ENCODE results near the gene TRIM31. TPM values are rescaled to one million over a fixed set of nuclear protein-coding genes. Genes with fewer than 3 reads are reported as not detected.
A peak's percentile ranks its signal among the peaks of the same experiment; 100 is the strongest.

TRIM31 gene
- total RNA-seq, 4 donors from 2014 or later, result not detected

DNA sequence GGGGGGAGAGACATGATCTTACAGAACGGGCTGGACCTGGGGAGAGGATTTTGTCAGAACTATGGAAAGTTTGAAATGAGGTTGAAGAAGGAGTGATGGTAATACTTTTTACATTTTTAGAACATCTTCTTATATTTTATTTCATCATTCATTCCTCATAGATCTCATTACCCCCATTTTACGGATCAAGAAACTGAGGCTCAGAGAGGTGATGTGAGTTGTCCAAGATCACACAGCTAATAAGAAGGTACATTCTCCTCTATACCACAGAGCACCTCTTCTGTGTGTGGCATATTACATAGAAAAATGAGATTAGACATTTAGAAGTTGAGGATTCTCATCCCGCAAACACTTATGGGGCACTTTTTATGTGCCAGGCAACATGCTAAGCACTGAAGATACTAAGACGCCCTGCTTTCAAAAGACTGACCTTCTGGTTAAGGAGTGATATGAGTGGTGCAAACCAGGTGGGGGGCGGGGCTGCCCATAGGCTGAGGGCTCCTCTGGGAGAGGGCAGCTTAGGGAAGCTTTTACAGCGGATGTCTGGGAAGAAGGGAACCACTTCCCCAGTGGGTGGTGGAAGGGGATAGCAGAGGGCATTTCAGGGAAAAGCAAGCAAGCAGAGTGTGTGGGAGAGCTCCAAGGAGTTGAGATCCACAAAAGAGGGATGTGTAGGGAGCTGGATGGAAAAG is 19.9 kb downstream of the TRIM31 start:
- Histone ChIP-seq H3K27ac (no peak overlapping the region), H3K27me3 (no peaks in the 10 kb centered on the region), H3K36me3 (no peaks in the 10 kb centered on the region), H3K9me3 (no peaks in the 10 kb centered on the region), H3K4me1 (no peaks in the 10 kb centered on the region), H3K4me3 (replicated peaks in 1 of 3) (no peak overlapping the region)
- DNase-seq, result no peak
- whole genome bisulfite sequencing, 2 donors, result 61 to 77% methylated on average over 6 of the region's 6 CpGs
- intact Hi-C loops (cut with DNase I), result no loop called here
- TF ChIP-seq POLR2A (IDR thresholded peaks at IDR 0.05), result no peak
- TF ChIP-seq, protein P1, sequence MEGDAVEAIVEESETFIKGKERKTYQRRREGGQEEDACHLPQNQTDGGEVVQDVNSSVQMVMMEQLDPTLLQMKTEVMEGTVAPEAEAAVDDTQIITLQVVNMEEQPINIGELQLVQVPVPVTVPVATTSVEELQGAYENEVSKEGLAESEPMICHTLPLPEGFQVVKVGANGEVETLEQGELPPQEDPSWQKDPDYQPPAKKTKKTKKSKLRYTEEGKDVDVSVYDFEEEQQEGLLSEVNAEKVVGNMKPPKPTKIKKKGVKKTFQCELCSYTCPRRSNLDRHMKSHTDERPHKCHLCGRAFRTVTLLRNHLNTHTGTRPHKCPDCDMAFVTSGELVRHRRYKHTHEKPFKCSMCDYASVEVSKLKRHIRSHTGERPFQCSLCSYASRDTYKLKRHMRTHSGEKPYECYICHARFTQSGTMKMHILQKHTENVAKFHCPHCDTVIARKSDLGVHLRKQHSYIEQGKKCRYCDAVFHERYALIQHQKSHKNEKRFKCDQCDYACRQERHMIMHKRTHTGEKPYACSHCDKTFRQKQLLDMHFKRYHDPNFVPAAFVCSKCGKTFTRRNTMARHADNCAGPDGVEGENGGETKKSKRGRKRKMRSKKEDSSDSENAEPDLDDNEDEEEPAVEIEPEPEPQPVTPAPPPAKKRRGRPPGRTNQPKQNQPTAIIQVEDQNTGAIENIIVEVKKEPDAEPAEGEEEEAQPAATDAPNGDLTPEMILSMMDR (IDR thresholded peaks at IDR 0.05), result no peak

DNA sequence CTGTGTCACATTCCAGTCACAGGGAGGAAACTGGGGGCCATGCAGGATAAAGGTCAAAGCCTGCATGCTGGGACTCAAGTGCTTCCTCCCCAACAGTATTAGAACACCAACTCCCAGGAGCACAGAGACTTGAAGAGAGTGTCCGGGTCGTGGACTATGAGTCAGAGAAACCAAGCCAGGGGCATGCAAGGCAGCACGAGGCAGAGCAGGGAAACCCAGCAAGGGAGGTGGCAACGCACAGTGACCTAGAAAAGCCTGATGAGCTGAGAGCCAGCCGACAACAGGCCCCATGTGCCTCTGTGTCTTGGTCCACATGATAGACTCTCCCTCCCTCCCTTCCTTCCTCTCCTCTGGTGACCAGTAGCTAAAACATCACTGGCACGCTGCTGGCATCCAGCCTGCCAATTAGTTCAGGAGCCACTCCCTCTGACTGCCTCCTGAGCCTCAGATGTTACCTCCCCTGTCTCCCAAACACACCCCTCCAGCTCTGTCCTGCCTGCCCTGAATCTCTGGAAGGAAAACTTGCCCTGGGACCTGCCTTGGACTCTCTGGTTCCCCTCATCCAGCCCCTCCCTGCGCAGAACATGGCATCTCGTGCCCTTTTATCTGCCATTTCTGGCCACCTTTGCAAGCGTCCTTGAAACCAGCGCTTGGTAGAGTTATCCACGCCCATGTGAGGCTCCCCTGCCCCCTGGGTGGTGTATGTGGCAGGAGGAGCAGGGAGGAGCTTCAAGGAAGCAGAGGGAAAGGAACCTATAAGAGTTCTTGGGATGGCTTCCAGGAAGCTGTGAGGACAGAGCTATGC is 21.1 kb downstream of the TRIM31 start:
- Histone ChIP-seq H3K27me3 (peaks cover 4% of the 10 kb centered on the region), H3K4me1 (no peaks in the 10 kb centered on the region), H3K36me3 (no peaks in the 10 kb centered on the region), H3K4me3 (replicated peaks in 1 of 3) (no peak overlapping the region), H3K9me3 (no peaks in the 10 kb centered on the region), H3K27ac (peak overlapping the region in 1 of 3 donors; percentile 12)
- intact Hi-C loops (cut with DNase I), result no loop called here
- TF ChIP-seq, protein P1 (IDR thresholded peaks at IDR 0.05), result no peak
- TF ChIP-seq POLR2A (IDR thresholded peaks at IDR 0.05), result no peak
- peak; percentile 37 to 72 for DNase-seq
- WGBS, 2 donors, result 44 to 45% methylated on average over 11 of the region's 11 CpGs

DNA sequence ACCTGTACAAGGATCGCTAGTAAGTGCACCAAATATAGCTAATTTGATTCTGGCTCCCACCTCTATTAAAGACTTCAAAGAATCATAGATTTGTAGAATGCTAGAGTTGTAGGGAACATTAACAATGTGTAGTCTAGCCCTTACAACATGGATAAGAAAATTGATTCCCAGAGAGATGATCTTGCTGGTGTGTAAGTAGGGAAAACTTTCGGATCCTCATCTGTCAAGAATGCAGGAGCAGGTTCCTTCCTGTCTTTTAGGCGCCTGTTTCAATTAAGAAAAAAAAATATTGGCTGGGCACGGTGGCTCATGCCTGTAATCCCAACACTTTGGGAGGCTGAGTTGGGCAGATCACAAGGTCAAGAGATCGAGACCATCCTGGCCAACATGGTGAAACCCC is 25.0 kb downstream of the TRIM31 start:
- Histone ChIP-seq H3K27me3 (peaks cover 4% of the 10 kb centered on the region), H3K4me1 (no peaks in the 10 kb centered on the region), H3K4me3 (replicated peaks in 1 of 3) (no peak overlapping the region), H3K9me3 (no peaks in the 10 kb centered on the region), H3K27ac (no peak overlapping the region), H3K36me3 (no peaks in the 10 kb centered on the region)
- 78 to 79% methylated on average over 5 of the region's 5 CpGs for WGBS, 2 donors
- intact Hi-C loops (cut with DNase I), result no loop called here
- TF ChIP-seq, protein P1 (IDR thresholded peaks at IDR 0.05), result no peak
- no peak for DNase-seq

DNA sequence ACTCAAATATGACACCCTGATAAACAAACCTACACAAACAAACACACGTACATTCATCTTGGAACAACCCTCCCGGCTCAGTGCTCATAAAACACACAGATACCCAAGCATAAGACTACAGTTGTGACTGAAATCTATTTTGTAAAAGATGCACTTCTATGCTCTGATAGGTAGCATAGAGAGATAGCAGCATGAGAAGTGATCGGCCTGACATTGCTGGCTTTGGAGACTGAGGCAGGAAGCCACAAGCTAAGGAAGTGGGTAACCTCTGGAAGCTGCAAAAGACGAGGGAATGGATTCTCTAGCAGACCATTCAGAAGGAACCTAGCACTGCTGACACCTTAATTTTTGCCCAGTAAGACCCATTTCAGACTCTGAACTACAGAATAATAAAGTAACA is 35.7 kb downstream of the TRIM31 start:
- peaks cover 22% of the 10 kb centered on the region for H3K27me3 ChIP-seq
- no peak overlapping the region for H3K4me3 ChIP-seq (replicated peaks in 1 of 3)
- no peaks in the 10 kb centered on the region for H3K9me3 ChIP-seq
- WGBS, 2 donors, result 50 to 53% methylated on average over 4 of the region's 4 CpGs
- intact Hi-C loops (cut with DNase I), result no loop called here
- no peaks in the 10 kb centered on the region for H3K36me3 ChIP-seq
- no peak overlapping the region for H3K27ac ChIP-seq
- no peak for DNase-seq
- TF ChIP-seq, protein P1 (IDR thresholded peaks at IDR 0.05), result no peak
- TF ChIP-seq POLR2A (IDR thresholded peaks at IDR 0.05), result no peak
- peaks cover 13 to 19% of the 10 kb centered on the region in 2 donors for H3K4me1 ChIP-seq

Measured in thyroid gland (tissue), 4 donors.